GM19468 (cell line): ENCODE results near the gene IZUMO4.
"Not testable (repeated sequence)": the region's sequence is repeated elsewhere in the genome, so short reads cannot be mapped to it uniquely, and the experiment has no call there.

Experiments used
- ATAC-seq: cut with Tn5 transposase; IDR thresholded peaks from one replicate; pipeline ENCODE4 v1.9.1; 2021; ENCODE audit warnings: mild to moderate bottlenecking, moderate library complexity, moderate number of reproducible peaks; ENCODE audit not compliant: unreplicated experiment; ENCODE audit errors: extremely low read depth

IZUMO4 gene

DNA sequence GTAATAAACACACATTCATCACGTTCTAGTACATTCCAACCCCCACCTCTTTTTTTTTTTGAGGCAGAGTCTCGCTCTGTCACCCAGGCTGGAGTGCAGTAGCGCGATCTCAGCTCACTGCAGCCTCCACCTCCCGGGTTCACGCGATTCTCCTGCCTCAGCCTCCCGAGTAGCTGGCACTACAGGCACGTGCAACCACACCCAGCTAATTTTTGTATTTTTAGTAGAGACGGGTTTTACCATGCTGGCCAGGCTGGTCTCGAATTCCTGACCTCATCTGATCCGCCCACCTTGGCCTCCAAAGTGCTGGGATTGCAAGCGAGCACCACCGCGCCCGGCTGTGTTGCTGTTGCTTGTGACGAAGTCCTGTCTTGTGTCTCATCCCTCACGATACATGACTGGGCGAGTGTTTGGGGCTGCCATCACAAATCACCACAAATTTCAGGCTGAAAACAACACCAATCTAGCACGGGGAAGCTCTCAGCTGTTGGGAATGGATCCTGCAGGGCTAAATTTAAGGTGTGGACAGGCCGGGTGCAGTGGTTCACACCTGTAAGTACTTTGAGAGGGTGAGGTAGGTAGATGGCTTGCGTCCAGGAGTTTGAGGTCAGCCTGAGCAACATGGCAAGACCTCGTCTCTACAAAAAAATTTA, 16.3 kb upstream of the IZUMO4 start:
- ATAC-seq = no peak

DNA sequence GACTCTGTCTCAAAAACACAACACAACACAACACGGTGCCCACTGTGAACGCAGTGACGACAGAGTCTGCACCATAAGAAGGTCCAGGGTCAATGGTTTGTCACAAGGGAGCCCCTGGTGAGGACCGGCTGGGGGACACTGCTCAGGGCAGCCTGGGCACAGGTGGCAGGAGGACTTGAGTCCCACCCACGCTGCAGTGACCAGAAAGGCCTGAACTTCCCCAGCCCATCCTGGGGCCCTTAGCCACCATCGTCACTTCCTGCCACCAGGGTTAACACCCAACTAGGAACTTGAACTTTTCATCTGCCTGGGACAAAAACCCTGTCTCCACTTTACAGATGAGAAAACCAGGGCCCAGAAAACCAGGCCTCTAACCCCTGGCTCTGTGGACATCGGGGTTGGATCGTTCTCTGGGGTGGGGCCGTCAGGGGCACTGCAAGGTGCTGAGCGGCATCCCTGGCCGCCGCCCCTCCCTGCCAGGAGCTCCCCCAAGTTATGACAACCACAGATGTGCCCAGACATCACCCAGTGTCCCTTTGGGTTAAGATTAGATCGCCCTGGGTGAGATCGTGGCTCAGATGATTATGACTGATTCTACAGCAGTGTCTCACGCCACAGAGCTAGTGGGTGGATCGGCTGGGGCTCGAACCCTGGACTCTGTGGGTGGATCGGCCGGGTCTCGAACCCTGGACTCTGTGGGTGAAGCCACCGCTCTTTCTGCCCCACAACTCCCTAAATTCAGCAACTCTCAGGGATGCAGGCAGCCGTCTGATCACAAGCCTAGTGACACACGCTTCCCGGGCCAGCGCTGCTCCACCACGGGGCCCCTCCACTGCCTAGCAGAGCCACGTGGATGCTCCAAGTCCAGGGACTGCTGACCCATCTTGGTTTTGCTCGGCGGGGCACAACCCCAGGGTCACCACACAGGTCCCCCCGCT, 14.6 kb upstream of the IZUMO4 start:
- no peak for ATAC-seq

DNA sequence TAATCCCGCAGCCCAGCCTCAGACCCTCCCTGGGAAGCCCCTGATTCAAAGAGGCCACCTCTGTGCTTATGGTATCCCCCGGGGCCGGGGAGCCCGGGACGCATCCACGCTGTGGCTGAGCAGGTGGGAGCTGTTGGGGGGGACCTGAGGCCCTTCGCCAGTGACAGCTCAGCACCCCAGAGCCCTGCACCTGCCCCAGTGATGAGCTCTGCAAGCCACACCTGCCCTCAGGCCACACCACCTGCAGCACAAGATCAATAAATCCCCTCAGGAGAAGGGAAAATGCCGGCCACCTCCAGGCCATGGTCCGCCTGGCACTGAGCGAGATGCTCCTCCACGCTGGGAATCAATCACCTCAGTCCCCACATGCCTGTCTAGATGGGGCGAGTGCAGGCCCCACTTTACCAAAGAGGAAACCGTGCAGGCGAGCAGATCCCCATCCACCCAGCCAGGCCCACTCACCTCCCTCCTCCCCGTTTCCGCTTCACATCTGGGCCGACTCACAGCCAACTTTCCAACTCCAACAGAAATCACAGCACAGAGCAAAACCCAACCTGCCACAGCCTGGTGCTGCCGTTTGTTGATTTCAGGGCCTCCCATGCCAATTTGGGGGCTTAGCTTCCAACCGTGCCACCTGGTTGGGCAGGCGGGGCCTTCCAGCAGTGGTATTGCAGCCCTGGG, 13.4 kb upstream of the IZUMO4 start:
- no peak for ATAC-seq

DNA sequence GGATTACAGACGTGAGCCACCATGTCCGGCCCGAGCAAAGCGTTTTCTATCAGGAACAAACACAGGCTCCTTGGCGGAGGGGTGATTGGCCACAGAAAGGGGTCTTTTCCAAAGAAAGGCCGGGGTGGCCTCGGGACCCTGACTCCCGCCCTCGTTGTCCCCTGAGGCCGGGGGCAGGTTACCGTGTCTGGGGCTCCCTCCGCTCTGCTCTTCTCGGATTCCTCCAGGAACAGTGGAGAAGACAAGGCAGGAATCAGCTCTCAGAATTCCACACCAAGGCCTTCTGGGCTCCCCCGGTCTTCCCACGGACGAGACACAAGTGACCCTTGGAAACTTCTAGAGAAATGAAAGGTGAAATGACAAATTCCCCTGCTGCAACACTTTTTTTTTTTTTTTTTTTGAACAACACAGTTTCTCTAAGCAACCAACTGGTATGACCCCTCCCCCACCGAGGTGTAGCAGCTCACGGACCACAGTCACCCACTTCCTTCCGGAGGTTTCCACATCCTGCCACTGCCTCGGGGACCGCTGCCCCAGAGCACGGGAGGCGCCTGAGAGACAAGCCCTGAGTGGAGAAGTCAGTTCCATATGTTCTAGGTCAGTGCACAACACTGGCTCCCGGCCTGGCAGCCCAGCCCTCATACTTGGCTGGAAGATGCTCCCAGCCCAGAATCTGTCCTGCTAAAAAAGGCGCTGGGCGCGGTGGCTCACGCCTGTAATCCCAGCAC, 11.6 kb upstream of the IZUMO4 start:
- ATAC-seq = no peak

DNA sequence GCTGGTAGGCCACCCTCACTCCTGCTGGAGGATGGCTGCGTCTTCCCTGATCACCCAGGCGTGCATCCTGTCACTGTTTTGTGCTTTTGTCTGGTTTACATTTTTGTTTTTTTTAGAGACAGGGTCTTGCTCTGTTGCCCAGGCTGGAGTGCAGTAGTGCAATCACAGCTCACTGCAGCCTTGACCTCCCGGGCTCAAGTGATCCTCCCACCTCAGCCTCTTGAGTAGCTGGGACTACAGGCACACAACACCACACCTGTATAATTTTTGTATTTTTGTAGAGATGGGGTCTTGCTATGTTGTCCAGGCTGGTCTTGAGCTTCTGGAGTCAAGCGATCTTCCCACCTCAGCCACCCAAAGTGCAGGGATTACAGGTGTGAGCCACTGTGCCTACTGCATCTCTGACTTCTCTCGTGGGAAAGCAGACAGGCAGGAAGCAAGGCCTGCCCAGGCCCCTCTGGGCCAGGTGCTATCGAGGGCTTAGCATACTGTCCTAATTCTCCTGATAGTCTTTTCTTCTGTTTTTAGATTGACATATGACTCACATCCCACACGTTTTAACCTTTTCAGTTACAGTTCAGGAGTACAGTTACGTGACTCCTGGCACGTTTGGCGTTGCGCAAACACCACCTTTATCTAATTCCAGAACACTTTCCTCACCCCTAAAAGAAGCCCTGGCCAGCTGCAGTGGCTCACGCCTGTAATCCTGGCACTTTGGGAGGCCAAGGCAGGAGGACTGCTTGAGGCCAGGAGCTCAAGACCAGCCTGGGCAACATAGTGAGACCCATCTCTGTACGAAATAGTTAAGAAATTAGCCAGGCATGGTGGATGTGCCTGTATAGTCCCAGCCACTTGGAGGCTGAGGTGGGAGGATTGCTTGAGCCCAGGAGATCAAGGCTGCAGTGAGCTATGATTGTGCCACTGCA, 9.8 kb upstream of the IZUMO4 start:
- ATAC-seq = not testable (repeated sequence)

DNA sequence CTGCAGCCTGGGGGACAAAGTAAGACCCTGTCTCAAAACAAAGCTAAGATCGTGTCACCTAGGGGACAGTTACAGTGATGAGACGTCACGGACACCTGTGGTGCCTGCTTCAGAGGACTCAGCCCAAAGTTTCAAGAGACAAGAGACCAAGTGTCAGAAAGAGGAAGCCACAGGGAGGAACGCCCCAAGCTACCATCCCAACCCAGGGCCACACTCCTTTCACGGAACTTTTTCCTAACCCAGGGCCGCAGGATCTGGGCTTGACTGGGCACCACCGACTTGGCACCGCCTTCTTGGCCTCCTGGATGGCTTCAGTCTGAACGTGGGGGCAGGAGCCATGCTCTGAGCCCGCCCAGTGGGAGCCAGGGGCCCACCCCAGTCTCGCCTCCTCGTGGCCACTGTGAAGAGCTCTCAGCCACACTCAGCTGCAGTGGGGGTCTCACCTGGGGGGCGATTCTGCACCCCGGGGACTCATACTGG, 9.1 kb upstream of the IZUMO4 start:
- ATAC-seq = no peak

DNA sequence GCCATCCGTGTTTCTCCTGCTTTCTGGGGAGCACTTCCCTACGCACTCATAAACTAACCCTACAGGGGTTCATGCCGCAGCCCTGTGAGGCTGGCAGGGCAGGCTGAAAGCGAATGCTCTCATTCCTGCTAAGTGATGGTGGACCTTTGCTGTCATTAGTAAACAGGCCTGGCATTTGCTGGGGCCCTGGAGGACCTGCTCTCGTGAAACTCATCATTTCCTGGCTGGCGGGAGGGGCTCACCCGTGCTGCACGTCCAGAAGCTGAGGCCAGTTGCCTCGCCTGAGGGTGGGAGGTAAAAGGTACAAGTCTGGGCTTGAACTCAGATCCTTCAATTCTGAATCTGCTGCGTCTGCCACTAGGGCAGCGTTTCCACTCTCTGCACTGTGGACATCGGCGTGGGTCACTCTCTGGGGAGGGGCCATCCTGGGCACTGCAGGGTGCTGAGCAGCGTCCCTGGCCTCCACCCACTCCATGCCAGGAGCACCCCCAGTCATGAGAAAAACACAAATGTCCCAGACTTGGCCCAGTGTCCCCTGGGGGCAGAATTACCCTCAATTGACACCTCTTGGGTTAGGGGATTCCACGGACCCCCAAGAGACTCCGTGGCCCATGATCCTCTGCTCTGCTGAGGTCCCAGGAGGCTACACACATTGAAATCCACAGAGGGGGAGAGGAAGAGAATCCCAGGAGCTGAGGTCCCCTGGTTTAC, 7.6 kb upstream of the IZUMO4 start:
- ATAC-seq = no peak

DNA sequence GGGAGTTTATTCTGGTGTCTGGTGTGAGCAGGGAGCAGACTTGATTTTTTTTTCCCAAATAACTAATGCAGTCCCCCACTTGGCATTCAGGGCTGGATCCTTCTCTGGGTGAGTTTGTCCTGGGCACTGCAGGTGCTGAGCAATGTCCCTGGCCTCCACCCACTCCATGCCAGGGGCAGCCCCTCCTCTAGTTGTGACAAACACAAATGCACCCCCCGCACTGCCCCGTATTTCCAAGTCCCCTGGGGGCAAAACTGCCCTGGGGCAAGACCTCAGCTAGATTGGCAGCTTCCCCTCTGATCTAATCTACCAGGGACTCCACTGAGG, 7.0 kb upstream of the IZUMO4 start:
- no peak for ATAC-seq

DNA sequence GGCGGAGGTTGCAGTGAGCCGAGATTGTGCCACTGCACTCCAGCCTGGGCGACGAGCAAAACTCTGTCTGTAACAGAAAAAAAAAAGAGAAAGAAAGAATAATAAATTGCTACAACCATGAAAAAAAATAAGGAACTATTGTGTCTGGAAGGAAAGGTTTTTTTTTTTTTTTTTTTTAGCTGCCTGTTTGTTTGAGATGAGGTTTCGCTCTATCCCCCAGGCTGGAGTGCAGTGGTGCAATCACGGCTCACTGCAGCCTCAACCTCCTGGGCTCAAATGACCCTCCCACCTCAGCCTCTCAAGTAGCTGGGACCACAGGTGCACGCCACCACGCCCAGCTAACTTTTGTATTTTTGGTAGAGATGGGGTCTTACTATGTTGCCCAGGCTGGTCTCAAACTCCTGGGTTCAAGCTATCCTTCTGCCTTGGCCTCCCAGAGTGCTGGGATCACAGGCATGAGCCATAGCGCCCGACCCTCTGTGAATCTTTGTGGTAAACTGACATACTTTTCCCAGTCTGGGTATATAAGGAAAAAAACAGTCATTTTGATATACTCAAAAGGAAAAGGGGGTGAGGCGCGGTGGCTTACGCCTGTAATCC, 4.7 kb upstream of the IZUMO4 start:
- ATAC-seq = not testable (repeated sequence)

DNA sequence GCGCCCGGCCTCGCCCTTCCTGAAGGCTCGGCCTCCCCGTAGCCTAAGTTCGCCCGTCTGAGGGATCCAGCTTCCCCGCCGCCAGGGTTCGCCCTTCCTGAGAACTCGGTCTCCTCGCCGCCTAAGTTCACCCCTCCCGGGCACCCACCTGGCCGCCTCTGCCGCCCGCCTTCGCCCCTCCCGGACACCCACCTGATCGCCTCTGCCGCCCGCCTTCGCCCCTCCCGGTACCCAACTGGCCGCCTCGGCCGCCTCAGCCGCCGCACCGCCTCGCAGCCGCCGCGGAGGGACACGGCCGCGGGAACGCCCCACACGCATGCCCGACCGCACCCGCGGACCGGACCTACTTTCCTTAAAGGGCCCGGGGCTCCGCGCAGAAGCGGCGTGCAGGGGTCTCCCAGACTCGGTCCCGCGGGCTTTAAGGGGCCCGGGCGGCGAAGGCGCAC, 658 bp upstream of the IZUMO4 start, which contains the start of gene MOB3A:
MOB3A (minus strand) TSS at position 293 of the 446 bp plus-strand sequence. CDS start 17,766 bp downstream, outside the sequence.
- no peak for ATAC-seq

DNA sequence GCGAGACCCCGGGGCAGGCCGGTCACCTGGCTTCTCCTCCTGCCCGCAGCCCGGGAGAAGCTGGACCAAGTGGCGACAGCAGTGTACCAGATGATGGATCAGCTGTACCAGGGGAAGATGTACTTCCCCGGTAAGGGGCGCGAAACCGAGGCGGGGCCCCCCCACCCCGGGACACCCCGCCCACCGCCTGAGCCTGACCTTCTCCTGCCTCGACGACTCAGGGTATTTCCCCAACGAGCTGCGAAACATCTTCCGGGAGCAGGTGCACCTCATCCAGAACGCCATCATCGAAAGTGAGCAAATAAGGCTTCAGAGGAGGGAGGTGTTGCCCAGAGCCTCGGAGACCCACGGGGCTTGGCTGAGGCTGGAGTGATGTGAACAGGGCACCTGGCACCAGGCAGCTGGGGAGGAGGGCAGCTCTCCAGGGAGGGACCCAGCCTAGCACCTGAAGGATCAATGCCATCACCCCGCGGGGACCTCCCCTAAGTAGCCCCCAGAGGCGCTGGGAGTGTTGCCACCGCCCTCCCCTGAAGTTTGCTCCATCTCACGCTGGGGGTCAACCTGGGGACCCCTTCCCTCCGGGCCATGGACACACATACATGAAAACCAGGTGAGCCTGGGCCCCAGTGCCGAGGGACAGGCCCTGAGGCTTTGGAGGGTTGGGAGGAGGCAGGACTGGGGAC, 629 bp downstream of the IZUMO4 start:
- no peak for ATAC-seq

DNA sequence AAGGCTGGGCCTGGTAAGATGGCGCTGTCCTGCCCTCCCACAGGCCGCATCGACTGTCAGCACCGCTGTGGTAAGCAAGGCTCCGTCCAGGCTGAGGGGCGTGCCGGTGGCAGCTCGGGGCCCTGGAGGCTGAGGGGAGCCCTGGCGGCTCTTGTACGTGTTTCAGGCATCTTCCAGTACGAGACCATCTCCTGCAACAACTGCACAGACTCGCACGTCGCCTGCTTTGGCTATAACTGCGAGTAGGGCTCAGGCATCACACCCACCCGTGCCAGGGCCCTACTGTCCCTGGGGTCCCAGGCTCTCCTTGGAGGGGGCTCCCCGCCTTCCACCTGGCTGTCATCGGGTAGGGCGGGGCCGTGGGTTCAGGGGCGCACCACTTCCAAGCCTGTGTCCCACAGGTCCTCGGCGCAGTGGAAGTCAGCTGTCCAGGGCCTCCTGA, 1.2 kb downstream of the IZUMO4 start:
- ATAC-seq = no peak

DNA sequence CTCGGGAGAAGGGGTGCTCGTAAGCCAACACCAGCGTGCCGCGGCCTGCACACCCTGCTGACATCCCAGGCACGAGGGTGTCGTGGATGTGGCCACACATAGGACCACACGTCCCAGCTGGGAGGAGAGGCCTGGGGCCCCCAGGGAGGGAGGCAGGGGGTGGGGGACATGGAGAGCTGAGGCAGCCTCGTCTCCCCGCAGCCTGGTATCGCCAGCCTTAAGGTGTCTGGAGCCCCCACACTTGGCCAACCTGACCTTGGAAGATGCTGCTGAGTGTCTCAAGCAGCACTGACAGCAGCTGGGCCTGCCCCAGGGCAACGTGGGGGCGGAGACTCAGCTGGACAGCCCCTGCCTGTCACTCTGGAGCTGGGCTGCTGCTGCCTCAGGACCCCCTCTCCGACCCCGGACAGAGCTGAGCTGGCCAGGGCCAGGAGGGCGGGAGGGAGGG, 2.4 kb downstream of the IZUMO4 start:
- no peak for ATAC-seq

DNA sequence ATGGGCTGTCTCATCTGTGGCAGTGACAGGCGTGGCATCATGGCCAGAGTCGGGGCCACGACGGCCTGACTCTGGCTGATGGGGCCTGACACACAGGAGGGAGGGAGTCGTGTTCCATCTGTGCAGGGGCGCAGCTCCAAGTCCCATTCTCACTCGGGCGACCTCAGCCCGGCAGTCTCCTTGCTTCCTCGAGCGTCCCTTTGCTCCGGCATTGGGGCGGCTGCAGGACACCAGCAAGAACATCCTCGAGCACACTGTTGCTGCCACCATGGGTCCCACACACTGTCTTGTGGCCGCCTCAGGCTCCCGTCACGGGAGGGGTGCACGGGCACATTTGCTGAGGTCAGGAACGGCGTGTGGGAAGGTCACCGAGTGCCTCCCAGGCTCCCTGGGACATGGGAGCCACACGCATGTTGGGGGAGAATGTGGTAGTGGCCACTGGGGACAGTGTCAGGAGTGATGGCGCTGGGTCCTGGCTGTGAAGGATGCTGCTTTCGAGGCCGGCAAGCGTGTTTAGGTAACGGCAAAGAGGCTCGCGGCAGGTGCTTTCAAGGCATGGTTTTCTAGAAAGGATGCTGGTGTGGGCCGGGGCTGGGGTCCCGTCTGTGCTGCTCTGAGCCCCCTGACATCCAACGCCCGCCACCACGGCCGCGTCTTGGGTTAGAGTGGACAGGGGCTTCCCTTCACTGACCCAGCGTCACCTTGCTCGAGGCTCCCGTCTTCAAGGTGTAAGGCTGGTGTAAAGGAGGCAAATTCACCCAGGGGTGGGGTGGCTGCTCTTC, 3.4 kb downstream of the IZUMO4 start:
- ATAC-seq = no peak

DNA sequence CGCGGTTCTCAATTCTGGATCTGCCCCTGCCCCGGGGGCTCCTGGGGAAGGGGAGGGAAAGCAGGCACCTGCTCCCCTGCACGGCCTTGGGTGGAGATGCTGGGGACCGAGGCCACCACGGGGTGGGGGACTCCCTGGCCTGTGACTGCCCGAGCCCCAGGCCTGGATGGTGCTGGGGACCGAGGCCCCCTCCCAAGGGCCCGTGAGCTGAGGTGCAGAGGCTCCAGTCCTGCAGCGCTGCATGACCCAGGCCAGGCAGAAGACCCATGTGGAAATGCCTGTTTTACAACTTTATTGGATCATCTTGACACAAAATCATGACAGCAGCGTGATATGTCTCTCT, 4.0 kb downstream of the IZUMO4 start:
- ATAC-seq = no peak

DNA sequence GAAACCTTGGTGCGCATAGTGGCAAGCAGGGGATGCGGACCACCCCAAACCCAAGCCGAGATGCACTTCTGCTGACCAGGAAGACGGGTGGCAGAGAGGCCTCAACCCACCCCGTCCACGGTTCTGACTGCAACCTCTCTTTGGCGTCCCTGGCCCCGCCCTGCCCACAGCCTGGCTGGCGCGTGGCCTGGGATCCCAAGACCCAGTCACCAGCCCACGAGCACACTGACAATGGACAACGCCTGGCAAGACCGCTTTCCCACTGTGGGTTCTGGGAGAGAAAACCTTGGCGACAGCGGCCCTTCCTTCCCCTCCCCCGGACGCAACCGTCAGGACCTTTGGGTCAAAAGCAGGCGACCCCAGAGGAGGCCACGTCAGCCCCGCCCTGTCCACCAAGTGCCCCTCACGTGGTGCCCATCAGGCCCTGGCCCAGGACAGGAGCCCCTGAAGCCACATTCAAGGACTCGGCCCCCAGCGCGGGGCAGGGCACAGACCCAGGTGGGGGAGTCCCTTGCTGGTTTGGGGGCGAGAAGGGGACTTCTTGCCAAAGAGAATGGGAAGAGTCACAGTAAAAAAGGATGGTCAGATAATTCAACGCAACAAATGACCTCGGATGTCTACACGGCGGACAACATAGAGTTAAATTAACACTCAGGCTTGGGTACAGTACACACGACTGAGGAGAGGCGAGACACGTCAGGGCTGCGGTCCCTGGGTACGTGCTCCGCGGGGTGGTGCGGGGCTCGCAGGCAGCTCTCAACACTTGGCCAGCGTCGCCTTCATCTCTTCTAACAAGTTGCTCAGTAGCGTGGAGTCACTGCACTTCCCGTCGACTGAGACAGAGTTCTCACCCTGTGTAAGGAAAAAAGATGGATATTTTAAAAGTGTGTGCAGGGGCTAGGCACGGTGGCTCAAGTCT, 5.0 kb downstream of the IZUMO4 start:
- ATAC-seq = no peak
